Fibroblast of mammary gland (primary cell): ENCODE results near the gene GBE1.
"Not testable (repeated sequence)": the region's sequence is repeated elsewhere in the genome, so short reads cannot be mapped to it uniquely, and the experiment has no call there.

ENCODE experiments used
- DNase-seq: peaks from one replicate; pipeline ENCODE4 v3.0.0-alpha.2; 2010; ENCODE audit warnings: low read depth
- H3K4me3 ChIP-seq: 2 replicates; pipeline ENCODE4 v1.5.1; 2011; ENCODE audit warnings: low read depth, mild to moderate bottlenecking, low read length, moderate library complexity; ENCODE audit not compliant: control insufficient read depth
- TF ChIP-seq, protein P1 (sequence below): conservative IDR thresholded peaks from 2 replicates; pipeline ENCODE4 v1.5.1; 2011; ENCODE audit warnings: low read depth, low read length, inconsistent platforms; ENCODE audit not compliant: control insufficient read depth, insufficient read depth

The GBE1 gene

DNA sequence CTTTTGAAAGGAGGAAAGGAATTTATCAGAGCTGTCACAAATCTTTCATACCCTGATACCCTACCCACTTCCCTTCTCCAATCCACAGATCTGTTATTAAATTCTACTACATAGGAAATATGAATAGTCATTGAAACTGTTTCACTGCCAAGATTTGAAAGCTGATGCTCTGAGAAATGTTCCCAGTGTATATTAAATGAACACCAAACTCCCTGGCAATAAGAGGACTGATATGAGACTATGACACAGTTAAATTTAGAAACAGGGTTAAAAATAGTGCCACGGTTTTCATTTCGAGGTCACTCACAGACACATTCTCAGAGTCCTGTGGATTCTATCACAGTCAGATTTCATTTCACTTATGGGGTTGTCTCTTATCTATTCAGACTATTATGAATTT, 27.2 kb upstream of the GBE1 start:
- TF ChIP-seq, protein P1, sequence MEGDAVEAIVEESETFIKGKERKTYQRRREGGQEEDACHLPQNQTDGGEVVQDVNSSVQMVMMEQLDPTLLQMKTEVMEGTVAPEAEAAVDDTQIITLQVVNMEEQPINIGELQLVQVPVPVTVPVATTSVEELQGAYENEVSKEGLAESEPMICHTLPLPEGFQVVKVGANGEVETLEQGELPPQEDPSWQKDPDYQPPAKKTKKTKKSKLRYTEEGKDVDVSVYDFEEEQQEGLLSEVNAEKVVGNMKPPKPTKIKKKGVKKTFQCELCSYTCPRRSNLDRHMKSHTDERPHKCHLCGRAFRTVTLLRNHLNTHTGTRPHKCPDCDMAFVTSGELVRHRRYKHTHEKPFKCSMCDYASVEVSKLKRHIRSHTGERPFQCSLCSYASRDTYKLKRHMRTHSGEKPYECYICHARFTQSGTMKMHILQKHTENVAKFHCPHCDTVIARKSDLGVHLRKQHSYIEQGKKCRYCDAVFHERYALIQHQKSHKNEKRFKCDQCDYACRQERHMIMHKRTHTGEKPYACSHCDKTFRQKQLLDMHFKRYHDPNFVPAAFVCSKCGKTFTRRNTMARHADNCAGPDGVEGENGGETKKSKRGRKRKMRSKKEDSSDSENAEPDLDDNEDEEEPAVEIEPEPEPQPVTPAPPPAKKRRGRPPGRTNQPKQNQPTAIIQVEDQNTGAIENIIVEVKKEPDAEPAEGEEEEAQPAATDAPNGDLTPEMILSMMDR, result no peak
- no peak overlapping the region for H3K4me3 ChIP-seq
- no peak for DNase-seq

DNA sequence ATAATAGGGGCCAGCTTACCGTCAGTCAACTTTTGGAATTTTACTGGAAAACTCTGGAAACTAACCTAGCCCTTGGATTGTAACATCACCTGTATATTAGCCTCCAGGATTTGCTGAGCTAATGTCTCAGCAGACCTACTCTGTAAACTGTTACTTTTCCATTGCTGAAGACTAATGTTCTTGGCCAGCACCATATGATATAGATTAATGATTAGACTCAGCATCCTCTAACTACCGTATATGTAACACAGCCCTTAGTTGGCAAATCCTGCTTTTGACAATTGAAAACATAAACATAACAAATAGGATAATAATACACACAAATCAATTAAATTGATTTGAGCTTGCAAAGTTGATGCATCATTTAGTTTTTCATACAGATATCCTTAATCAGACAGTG, 26.6 kb upstream of the GBE1 start:
- no peak for DNase-seq
- no peak overlapping the region for H3K4me3 ChIP-seq

DNA sequence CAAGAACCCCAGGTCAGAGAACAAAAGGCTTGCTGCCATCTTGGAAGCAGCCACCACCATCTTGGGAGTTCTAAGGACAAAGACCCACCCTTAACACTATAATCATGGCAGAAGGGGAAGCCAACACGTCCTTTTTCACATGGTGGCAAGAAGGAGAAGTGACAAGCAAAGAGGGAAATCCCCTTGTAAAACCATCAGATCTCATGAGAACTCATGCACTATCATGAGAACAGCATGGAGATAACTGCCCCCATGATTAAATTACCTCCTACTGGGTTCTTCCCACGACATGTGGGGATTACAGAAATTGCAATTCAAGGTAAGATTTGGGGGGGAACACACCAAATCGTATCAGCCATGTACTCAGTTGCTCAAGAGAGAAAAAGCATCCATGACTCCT, 21.1 kb upstream of the GBE1 start:
- DNase-seq, result no peak
- TF ChIP-seq, protein P1, result no peak

More for the DNA sequence above, 26.6 kb upstream of the GBE1 start:
- TF ChIP-seq, protein P1, result no peak

DNA sequence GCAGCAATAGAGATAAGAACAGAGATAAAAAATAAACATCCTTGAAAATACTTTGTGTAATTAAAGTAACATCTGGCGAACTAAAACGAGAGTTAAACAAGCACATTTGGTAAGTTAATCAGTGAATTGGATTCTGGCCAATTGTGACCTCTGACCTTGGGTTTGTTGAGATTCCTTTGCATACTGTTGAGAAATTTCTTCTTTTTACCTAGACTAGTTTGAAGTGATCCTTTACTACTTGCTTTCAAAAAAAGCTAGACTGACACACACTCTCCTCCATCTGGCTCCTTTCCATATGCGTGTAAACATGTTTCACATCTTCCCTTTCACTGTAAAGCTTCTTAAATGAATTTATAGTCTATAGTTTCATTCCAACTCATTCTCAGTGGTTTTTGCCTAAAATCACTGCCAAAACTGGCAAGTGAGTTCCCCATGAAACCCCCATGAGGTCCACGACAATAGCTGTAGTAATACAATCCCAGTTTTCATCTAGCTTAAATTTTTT, 17.3 kb upstream of the GBE1 start:
- TF ChIP-seq, protein P1, result no peak

More for the DNA sequence above, 21.1 kb upstream of the GBE1 start:
- no peak overlapping the region for H3K4me3 ChIP-seq

DNA sequence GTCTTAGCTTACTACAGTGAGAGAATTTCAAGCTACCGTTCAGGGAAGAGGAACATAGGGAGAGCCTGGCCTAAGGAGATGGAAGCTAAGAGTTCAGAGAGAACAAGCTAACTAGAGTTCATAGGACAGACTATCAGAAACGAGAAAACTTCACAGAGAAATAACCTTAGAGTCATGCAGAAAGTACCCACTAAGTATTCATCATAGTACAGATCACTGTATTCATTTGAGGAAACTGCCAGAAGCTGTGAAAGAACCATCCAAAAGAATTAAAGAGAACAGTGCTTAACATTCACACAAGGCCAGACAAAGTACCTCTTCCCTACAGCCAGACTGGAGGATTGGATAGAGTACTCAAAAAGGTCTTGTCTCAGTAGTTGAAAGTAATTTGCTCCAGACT, 15.2 kb upstream of the GBE1 start:
- no peak overlapping the region for H3K4me3 ChIP-seq
- no peak for DNase-seq
- TF ChIP-seq, protein P1, result no peak

More for the DNA sequence above, 17.3 kb upstream of the GBE1 start:
- peak; percentile 74 for DNase-seq
- no peak overlapping the region for H3K4me3 ChIP-seq

DNA sequence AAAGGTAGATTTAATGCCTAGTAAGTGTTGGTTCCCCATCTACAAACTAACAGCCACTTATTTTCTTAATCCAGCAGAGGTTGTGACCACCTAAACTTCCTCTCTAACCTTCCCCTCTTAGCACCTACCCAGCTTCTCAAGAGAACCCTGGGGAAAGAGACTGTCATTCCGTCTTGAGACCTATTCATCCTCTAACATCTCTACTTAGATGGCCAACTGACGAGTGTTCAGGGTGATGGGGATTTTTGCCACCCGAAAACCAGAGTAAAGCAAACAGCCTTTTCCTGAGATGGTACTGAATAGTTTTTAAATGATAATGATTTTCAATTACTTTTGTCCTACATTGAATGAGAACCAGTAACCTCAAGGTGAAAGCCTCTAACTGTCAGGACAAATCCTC, 9.3 kb upstream of the GBE1 start:
- TF ChIP-seq, protein P1, result no peak
- DNase-seq, result no peak
- H3K4me3 ChIP-seq, result no peak overlapping the region

DNA sequence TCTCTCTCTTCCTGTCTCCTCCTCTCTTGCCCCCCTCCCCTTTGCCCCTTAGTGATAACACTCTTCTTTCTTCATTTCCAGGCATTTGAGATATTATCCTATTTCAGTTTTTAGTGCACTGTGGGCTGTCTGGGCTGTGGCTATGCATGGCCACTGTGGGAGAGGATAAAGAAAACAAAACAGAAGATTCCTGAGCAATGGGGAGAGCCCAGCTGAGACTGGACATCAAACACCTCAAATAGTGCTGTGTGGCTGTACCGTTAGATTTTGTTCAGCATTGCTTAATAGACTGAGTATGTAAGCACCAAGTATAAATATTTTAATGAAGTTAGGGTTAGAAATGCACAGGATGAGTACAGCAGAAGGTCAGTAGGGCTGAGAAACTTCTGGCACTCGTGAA, 7.9 kb upstream of the GBE1 start:
- no peak overlapping the region for H3K4me3 ChIP-seq
- DNase-seq, result no peak
- TF ChIP-seq, protein P1, result no peak

DNA sequence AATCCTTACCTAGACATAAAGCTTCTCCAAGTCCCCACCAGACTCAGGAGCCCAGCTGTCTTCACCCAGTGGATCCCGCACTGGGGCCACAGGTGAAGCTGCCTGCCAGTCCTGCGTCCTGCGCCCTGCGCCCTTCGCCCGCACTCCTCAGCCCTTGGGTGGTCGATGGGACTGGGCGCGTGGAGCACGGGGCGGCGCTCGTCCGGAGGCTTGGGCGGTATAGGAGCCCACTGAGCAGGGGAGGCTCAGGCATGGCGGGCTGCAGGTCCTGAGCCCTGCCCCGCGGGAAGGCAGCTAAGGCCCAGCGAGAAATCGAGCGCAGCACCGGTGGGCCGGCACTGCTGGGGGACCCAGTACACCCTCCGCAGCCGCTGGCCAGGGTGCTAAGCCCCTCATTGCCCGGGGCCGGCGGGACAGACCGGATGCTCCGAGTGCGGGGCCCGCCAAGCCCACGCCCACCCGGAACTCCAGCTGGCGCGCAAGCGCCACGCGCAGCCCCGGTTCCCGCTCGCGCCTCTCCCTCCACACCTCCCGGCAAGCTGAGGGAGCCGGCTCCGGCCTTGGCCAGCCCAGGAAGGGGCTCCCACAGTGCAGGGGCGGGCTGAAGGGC, 5.9 kb upstream of the GBE1 start:
- not testable (repeated sequence) for DNase-seq, H3K4me3 ChIP-seq
